Neural crest cell (in vitro differentiated cells): ENCODE results near the gene TMEM259. TPM values are rescaled to one million over a fixed set of nuclear protein-coding genes. Genes with fewer than 3 reads are reported as not detected.

ENCODE experiments used
- DNase-seq: peaks from one replicate; pipeline ENCODE4 v3.0.0; 2021; ENCODE audit warnings: low read depth, mixed read lengths, low spot score
- H3K27ac Mint-ChIP-seq: one replicate; pipeline ENCODE4 v1.8.0; 2021; ENCODE audit warnings: mild to moderate bottlenecking, mixed read lengths; ENCODE audit not compliant: unreplicated experiment
- H3K27me3 Mint-ChIP-seq: 2 replicates; pipeline ENCODE4 v1.8.0; 2021; ENCODE audit warnings: low read depth, mild to moderate bottlenecking, mixed read lengths
- H3K36me3 Mint-ChIP-seq: 2 replicates; pipeline ENCODE4 v1.8.0; 2021; ENCODE audit warnings: low read depth, mild to moderate bottlenecking, mixed read lengths
- H3K4me1 Mint-ChIP-seq: 2 replicates; pipeline ENCODE4 v1.8.0; 2021; ENCODE audit warnings: mixed read lengths
- H3K4me3 Mint-ChIP-seq: one replicate; pipeline ENCODE4 v1.8.0; 2021; ENCODE audit warnings: mild to moderate bottlenecking, mixed read lengths
- H3K9me3 Mint-ChIP-seq: 2 replicates; pipeline ENCODE4 v1.8.0; 2021; ENCODE audit warnings: mixed read lengths
- long read RNA-seq: library from polyadenylated mRNA; unstranded; transcript quantifications from one replicate; pipeline ENCODE4 v2.0.0, GENCODE V29; 2020
- total RNA-seq: library from RNA; stranded (reverse); gene quantifications from 2 replicates; pipeline ENCODE4 v1.2.1, GENCODE V29; 2021
- TF ChIP-seq, protein P1 (sequence below): fragments of 200-600 bp; sonication (generic); conservative IDR thresholded peaks from 2 replicates; pipeline ENCODE4 v1.5.0; 2021; ENCODE audit warnings: antibody characterized with exemption, mild to moderate bottlenecking

The TMEM259 gene
- 164 and 170 TPM in 2 replicates for total RNA-seq
- long read RNA-seq = 0 reads

GRCh38 chr19:1020868-1021425, at the start of gene TMEM259:
TSS of gene TMEM259 (minus strand) at chr19:1021123. CDS start at chr19:1020996, 127 bp downstream.
- Mint-ChIP-seq H3K4me3 (peak within 1 kb of the TSS; percentile 94), H3K9me3 (no peaks in the 10 kb centered on the region), H3K36me3 (no peaks in the 10 kb centered on the region), H3K4me1 (peaks cover 34% of the 10 kb centered on the region), H3K27me3 (peaks cover 6% of the 10 kb centered on the region), H3K27ac (peak within 1 kb of the TSS; percentile 99)
- TF ChIP-seq, protein P1, sequence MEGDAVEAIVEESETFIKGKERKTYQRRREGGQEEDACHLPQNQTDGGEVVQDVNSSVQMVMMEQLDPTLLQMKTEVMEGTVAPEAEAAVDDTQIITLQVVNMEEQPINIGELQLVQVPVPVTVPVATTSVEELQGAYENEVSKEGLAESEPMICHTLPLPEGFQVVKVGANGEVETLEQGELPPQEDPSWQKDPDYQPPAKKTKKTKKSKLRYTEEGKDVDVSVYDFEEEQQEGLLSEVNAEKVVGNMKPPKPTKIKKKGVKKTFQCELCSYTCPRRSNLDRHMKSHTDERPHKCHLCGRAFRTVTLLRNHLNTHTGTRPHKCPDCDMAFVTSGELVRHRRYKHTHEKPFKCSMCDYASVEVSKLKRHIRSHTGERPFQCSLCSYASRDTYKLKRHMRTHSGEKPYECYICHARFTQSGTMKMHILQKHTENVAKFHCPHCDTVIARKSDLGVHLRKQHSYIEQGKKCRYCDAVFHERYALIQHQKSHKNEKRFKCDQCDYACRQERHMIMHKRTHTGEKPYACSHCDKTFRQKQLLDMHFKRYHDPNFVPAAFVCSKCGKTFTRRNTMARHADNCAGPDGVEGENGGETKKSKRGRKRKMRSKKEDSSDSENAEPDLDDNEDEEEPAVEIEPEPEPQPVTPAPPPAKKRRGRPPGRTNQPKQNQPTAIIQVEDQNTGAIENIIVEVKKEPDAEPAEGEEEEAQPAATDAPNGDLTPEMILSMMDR = no peak
- peak; percentile 94 for DNase-seq

DNA sequence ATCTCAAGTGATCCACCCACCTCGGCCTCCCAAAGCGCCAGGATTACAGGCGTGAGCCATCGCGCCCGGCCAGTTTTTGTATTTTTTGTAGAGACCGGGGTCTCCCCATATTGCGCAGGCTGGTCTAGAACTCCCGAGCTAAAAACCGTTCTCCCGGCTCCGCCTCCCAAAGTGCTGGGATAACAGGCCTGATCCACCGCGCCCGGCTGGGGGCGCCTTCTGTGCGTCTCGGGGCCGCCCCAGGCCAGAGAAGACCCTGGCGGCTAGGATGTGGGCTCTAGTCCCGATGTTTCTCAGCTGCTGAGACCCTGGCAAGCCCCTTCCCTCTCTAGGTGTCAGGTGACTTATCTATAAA, 49.6 kb upstream of the TMEM259 start:
- H3K4me1 Mint-ChIP-seq = peaks cover 9% of the 10 kb centered on the region
- H3K27me3 Mint-ChIP-seq = peaks cover 64% of the 10 kb centered on the region
- no peak for DNase-seq
- no peaks in the 10 kb centered on the region for H3K36me3 Mint-ChIP-seq
- H3K4me3 Mint-ChIP-seq = no peak overlapping the region
- no peak overlapping the region for H3K27ac Mint-ChIP-seq
- no peaks in the 10 kb centered on the region for H3K9me3 Mint-ChIP-seq
- TF ChIP-seq, protein P1 = peak; percentile 16

DNA sequence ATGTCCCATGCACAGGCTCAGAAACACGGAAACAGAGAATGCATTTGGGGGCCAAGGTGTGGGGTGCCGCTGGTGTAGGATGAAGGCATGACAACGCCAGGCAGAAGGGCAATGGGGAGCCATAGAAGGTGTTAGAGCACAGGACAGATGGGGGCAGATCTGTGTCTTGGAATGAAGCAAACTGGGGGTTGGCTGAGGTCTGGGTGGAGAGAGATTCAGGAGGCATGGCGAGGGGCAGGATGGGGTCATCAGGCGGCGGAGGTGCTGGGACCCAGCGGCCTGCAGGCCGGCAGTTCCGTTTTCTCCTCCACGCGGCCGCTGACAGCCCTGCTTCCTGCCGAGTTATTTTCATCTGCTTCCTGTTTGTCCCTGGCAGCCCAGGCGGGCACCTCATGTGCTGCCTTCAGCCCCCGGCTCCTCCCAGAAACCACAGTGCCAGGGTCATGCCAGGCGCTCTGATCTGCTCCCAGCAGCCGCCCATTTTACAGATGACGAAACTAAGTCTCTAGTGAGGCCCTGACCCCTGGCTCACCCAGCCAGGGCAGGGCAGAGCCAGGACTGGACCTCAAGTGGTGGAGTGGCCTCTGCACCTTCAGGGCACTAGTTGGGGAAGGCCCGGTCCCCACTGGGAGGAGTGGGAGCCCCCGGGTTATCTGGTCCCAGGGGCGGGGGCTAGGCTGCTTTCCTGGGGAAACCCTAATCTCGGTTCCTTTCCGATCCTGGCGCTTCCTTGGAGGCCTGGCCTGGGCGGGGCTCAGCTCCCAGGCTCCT, 48.3 kb upstream of the TMEM259 start:
- peaks cover 75% of the 10 kb centered on the region for H3K27me3 Mint-ChIP-seq

DNA sequence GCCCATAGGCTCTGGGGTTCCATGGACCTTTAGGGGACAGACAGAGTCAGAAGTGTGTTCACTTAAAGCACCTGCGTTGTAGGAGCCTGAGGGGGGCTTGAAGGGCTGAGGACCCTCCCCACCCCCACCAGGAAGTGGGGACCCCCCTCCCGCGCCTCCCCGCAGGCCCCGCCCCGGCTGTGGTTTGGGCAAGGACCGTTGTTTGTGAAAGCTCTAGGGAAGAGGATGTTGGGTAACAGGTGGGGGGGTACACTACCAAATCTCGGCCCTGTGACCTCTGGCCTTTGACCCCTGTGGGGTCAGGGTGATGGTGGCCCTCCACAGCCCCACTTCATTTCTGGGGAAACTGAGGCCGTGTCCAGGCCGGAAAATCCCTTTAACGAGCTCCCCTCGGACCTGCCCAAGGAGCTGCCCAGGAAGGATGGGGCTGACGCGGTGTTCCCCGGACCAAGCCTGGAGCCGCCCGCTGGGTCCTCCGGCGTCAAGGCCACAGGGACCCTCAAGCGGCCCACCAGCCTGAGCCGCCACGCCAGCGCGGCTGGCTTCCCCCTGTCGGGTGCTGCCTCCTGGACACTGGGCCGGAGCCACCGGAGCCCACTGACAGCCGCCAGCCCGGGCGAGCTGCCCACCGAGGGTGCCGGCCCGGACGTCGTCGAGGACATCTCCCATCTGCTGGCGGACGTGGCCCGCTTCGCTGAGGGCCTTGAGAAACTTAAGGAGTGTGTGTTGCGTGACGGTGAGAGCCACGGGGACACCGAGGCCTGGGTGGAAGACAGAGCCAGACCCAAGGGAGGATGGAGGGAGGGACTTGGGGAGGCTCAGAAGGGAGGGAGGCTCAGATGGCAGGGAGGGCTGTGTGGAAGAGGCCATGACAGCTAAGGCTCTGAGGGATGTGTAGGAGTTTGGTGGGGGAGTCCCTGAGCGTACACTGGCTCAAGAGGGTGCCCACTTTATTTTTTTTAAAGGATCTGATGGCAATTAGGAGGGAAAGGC, 47.4 kb upstream of the TMEM259 start:
- H3K4me3 Mint-ChIP-seq = peak overlapping the region; percentile 14
- DNase-seq = no peak
- TF ChIP-seq, protein P1 = no peak
- H3K9me3 Mint-ChIP-seq = no peaks in the 10 kb centered on the region
- H3K4me1 Mint-ChIP-seq = peaks cover 9% of the 10 kb centered on the region
- H3K27me3 Mint-ChIP-seq = peaks cover 76% of the 10 kb centered on the region
- H3K27ac Mint-ChIP-seq = no peak overlapping the region
- no peaks in the 10 kb centered on the region for H3K36me3 Mint-ChIP-seq

More for the DNA sequence above, 48.3 kb upstream of the TMEM259 start:
- H3K4me1 Mint-ChIP-seq = peaks cover 9% of the 10 kb centered on the region
- H3K9me3 Mint-ChIP-seq = no peaks in the 10 kb centered on the region
- no peaks in the 10 kb centered on the region for H3K36me3 Mint-ChIP-seq
- no peak overlapping the region for H3K27ac Mint-ChIP-seq
- no peak for DNase-seq
- H3K4me3 Mint-ChIP-seq = peak overlapping the region; percentile 14
- TF ChIP-seq, protein P1 = no peak

DNA sequence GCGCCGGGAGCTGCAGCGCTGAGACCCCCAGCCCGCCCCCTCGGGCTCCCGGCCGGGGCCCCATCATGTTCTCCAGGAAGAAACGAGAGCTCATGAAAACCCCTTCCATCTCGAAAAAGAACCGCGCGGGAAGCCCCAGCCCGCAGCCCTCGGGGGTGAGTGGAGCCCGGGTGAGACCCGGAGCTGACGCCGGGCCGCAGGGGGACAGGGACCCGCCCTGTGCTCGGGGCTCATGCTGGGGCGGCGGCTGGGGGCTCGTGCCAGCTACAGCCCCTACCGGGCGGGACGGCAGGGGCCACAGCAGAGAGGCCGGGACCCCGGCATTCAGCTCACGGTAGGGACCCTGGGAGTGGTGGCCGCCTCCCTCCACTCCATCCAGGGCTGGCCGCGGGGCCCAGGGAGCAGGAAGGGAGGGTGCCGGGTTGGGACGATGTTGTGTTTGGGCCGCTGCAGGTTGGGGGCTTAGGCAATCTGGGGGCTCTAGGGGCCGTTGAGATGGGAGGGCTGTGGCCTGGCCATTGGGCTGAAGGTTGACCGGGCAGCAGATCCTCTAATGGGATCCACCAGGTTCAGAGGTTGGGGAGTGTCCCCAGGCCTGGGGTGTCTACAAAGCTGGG, 46.5 kb upstream of the TMEM259 start:
- H3K9me3 Mint-ChIP-seq = no peaks in the 10 kb centered on the region
- peaks cover 68% of the 10 kb centered on the region for H3K27me3 Mint-ChIP-seq
- no peak for DNase-seq
- H3K27ac Mint-ChIP-seq = no peak overlapping the region
- TF ChIP-seq, protein P1 = no peak
- H3K36me3 Mint-ChIP-seq = no peaks in the 10 kb centered on the region
- no peak overlapping the region for H3K4me3 Mint-ChIP-seq
- H3K4me1 Mint-ChIP-seq = peaks cover 9% of the 10 kb centered on the region
